Osteoblast (primary cell): ENCODE data around the gene IFI16. TPM values are rescaled to one million over a fixed set of nuclear protein-coding genes. Genes with fewer than 3 reads are reported as not detected.

Source experiments
- DNase-seq: peaks from one replicate; pipeline ENCODE4 v3.0.0; 2011; ENCODE audit warnings: low spot score, mixed read lengths; ENCODE audit not compliant: insufficient read length; ENCODE audit errors: missing footprints
- H2AFZ ChIP-seq: 2 replicates; pipeline ENCODE4 v1.6.0; 2011; ENCODE audit warnings: mild to moderate bottlenecking, low read length
- H3K27ac ChIP-seq: 2 replicates; pipeline ENCODE4 v1.5.1; 2011; ENCODE audit warnings: mild to moderate bottlenecking, low read depth, low read length, moderate library complexity
- H3K27me3 ChIP-seq: 2 replicates; pipeline ENCODE4 v1.6.0; 2012; ENCODE audit warnings: mild to moderate bottlenecking, control low read depth, inconsistent platforms, low read length, moderate library complexity; ENCODE audit not compliant: insufficient read depth
- H3K36me3 ChIP-seq: 2 replicates; pipeline ENCODE4 v1.5.1; 2011; ENCODE audit warnings: mild to moderate bottlenecking, low read length, control low read depth, moderate library complexity; ENCODE audit not compliant: insufficient read depth
- H3K4me1 ChIP-seq: 2 replicates; pipeline ENCODE4 v1.5.1; 2011; ENCODE audit warnings: mild to moderate bottlenecking, low read length, control low read depth, moderate library complexity; ENCODE audit not compliant: insufficient read depth
- H3K4me2 ChIP-seq: 2 replicates; pipeline ENCODE4 v1.6.0; 2011; ENCODE audit warnings: mild to moderate bottlenecking, low read length; ENCODE audit not compliant: insufficient read depth
- H3K4me3 ChIP-seq: fragments of 200-600 bp; sonication (generic); 3 replicates; pipeline ENCODE4 v1.5.1; 2012; ENCODE audit warnings: mild to moderate bottlenecking, low read length, inconsistent platforms; ENCODE audit not compliant: insufficient read depth
- H3K79me2 ChIP-seq: 2 replicates; pipeline ENCODE4 v1.6.0; 2012; ENCODE audit warnings: mild to moderate bottlenecking, low read length, control low read depth, inconsistent platforms; ENCODE audit not compliant: insufficient read depth
- H3K9me3 ChIP-seq: 2 replicates; pipeline ENCODE4 v1.5.1; 2011; ENCODE audit warnings: low read depth, low read length, control low read depth
- H4K20me1 ChIP-seq: 2 replicates; pipeline ENCODE4 v1.6.0; 2012; ENCODE audit warnings: mild to moderate bottlenecking, low read length, control low read depth; ENCODE audit not compliant: insufficient read depth
- total RNA-seq: library from RNA; depleted of rRNA; stranded (reverse); fragments of >200 nt; gene quantifications from 2 replicates; pipeline ENCODE4 v1.2.3, GENCODE V29; 2012
- TF ChIP-seq, protein P1 (sequence below): IDR thresholded peaks from 2 replicates; pipeline ENCODE4 v1.5.1; 2011; ENCODE audit warnings: mild to moderate bottlenecking, low read depth, low read length, moderate library complexity; ENCODE audit errors: extremely low read depth

Gene IFI16
- total RNA-seq, 1 donor = 129 TPM

DNA sequence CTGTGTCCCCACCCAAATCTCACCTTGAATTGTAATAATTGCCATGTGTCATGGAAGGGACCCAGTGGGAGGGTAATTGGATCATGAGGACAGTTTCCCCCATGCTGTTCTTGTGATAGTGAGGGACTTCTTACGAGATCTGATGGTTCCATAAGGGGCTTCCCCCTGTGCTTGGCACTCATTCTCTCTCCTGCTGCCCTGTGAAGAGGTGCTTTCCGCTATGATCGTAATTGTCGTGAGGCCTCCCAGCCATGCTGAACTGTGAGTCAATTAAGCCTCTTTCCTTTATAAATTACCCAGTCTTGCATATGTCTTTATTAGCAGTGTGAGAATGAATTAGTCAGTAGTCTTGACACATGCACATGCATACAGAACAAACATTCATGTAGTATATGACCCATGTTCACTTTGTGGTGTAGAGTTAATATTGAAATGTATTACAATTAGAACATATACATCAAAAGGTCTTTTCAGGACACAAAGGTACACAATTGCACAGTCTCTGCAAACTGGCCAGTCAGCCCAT lies 16.9 kb upstream of the IFI16 start:
- H3K36me3 ChIP-seq = no peaks in the 10 kb centered on the region
- peaks cover 4% of the 10 kb centered on the region for H3K27me3 ChIP-seq
- no peaks in the 10 kb centered on the region for H3K4me1 ChIP-seq
- no peaks in the 10 kb centered on the region for H3K9me3 ChIP-seq
- H4K20me1 ChIP-seq = no peaks in the 10 kb centered on the region
- no peak overlapping the region for H3K4me2 ChIP-seq
- DNase-seq = no peak
- H3K4me3 ChIP-seq = no peak overlapping the region
- H2AFZ ChIP-seq = no peak overlapping the region
- H3K27ac ChIP-seq = no peak overlapping the region
- no peaks in the 10 kb centered on the region for H3K79me2 ChIP-seq
- TF ChIP-seq, protein P1, sequence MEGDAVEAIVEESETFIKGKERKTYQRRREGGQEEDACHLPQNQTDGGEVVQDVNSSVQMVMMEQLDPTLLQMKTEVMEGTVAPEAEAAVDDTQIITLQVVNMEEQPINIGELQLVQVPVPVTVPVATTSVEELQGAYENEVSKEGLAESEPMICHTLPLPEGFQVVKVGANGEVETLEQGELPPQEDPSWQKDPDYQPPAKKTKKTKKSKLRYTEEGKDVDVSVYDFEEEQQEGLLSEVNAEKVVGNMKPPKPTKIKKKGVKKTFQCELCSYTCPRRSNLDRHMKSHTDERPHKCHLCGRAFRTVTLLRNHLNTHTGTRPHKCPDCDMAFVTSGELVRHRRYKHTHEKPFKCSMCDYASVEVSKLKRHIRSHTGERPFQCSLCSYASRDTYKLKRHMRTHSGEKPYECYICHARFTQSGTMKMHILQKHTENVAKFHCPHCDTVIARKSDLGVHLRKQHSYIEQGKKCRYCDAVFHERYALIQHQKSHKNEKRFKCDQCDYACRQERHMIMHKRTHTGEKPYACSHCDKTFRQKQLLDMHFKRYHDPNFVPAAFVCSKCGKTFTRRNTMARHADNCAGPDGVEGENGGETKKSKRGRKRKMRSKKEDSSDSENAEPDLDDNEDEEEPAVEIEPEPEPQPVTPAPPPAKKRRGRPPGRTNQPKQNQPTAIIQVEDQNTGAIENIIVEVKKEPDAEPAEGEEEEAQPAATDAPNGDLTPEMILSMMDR = no peak

DNA sequence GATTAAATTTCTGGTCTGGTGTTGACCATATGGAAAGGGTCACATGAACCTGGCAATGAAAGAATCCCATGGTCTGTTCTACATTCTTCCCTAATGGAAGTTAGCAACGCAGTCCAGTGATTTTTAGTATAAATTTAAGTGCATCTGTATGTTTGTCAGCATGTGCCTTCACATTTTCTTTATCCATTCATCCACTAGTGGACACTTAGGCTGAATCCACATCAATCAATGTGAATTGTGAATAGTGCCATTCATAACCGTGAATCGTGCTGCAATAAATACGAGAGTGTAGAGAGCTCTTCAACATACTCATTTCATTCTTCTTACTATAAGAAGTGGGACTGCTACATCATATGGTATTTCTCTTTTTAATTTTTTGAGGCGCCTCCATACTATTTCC lies 12.7 kb upstream of the IFI16 start:
- no peak overlapping the region for H3K27ac ChIP-seq
- no peaks in the 10 kb centered on the region for H4K20me1 ChIP-seq
- H3K9me3 ChIP-seq = no peaks in the 10 kb centered on the region
- no peaks in the 10 kb centered on the region for H3K79me2 ChIP-seq
- H3K27me3 ChIP-seq = peaks cover 4% of the 10 kb centered on the region
- no peaks in the 10 kb centered on the region for H3K36me3 ChIP-seq
- H2AFZ ChIP-seq = no peak overlapping the region
- H3K4me2 ChIP-seq = no peak overlapping the region
- TF ChIP-seq, protein P1 = no peak
- DNase-seq = no peak
- no peak overlapping the region for H3K4me3 ChIP-seq
- H3K4me1 ChIP-seq = peaks cover 21% of the 10 kb centered on the region

DNA sequence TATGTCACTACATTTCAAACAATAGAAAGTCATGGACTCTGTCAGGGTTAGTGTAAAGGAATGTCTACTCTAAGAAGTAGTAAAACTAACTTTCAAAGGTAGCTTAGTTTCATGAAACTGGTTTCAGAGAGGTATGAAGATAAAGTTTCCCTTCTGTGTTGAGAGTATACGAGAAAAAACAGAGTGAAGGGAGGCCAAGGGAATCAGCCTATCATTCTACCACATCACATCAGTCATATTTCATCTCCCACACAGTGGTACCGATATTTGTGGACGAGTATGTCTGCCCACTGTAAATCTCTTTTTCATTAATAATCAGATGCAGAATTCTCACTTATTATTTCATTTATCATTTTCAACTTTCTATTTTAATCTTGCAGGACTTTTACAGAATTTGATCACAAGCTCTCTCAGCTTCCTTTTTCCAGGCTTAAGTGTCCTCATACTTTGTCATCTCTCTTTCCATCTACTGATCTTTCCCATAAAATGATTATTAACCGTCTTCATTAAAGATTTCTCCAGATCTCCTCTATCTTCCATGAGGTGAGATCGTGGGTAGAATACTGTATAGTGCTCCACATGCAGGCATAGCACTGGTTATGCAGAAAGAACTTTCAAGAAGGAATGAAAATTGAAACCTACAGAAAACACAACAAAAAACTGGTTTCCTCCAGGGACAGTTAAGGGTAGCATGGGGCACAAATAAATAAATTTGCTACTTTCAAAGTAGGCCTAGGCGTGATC lies 11.5 kb upstream of the IFI16 start:
- H3K4me2 ChIP-seq = peak overlapping the region; percentile 96
- peak overlapping the region; percentile 72 for H3K4me3 ChIP-seq
- no peaks in the 10 kb centered on the region for H3K79me2 ChIP-seq

DNA sequence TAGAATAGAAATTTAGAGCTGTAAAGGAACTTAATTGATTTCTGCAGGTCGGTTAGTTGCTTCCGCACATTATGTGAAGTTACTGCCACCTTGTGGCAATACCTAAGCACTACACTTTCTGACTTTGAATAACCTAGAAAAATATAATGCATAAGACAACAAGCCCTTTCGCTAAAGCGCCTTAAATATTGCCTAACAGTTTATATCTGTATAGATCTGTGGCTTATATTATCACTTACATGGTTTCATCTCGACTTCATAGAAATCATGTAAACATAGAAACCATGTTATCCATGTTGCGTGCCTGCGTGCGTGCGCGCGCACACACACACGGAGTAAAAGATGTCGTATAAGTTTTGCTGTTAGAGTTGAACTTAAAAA lies 10.9 kb upstream of the IFI16 start:
- H3K4me2 ChIP-seq = peak overlapping the region; percentile 96
- DNase-seq = no peak
- H3K27me3 ChIP-seq = peaks cover 4% of the 10 kb centered on the region
- peak overlapping the region; percentile 72 for H3K4me3 ChIP-seq
- no peaks in the 10 kb centered on the region for H3K79me2 ChIP-seq
- no peaks in the 10 kb centered on the region for H3K36me3 ChIP-seq
- H3K4me1 ChIP-seq = peaks cover 21% of the 10 kb centered on the region
- H3K27ac ChIP-seq = peak overlapping the region; percentile 92
- TF ChIP-seq, protein P1 = peak; percentile 88
- no peaks in the 10 kb centered on the region for H3K9me3 ChIP-seq
- H2AFZ ChIP-seq = peak overlapping the region; percentile 89
- H4K20me1 ChIP-seq = no peaks in the 10 kb centered on the region

More for the DNA sequence above, 11.5 kb upstream of the IFI16 start:
- peaks cover 21% of the 10 kb centered on the region for H3K4me1 ChIP-seq
- no peak for DNase-seq
- TF ChIP-seq, protein P1 = no peak
- H3K36me3 ChIP-seq = no peaks in the 10 kb centered on the region
- H3K9me3 ChIP-seq = no peaks in the 10 kb centered on the region
- no peaks in the 10 kb centered on the region for H4K20me1 ChIP-seq
- peaks cover 4% of the 10 kb centered on the region for H3K27me3 ChIP-seq
- peak overlapping the region; percentile 89 for H2AFZ ChIP-seq
- peak overlapping the region; percentile 92 for H3K27ac ChIP-seq
